HG03139 (cell line): ENCODE measurements around the gene CFAP43.

Experiments used
- ATAC-seq: cut with Tn5 transposase; IDR thresholded peaks from one replicate; pipeline ENCODE4 v1.9.1; 2021; ENCODE audit not compliant: unreplicated experiment

The CFAP43 gene, protein sequence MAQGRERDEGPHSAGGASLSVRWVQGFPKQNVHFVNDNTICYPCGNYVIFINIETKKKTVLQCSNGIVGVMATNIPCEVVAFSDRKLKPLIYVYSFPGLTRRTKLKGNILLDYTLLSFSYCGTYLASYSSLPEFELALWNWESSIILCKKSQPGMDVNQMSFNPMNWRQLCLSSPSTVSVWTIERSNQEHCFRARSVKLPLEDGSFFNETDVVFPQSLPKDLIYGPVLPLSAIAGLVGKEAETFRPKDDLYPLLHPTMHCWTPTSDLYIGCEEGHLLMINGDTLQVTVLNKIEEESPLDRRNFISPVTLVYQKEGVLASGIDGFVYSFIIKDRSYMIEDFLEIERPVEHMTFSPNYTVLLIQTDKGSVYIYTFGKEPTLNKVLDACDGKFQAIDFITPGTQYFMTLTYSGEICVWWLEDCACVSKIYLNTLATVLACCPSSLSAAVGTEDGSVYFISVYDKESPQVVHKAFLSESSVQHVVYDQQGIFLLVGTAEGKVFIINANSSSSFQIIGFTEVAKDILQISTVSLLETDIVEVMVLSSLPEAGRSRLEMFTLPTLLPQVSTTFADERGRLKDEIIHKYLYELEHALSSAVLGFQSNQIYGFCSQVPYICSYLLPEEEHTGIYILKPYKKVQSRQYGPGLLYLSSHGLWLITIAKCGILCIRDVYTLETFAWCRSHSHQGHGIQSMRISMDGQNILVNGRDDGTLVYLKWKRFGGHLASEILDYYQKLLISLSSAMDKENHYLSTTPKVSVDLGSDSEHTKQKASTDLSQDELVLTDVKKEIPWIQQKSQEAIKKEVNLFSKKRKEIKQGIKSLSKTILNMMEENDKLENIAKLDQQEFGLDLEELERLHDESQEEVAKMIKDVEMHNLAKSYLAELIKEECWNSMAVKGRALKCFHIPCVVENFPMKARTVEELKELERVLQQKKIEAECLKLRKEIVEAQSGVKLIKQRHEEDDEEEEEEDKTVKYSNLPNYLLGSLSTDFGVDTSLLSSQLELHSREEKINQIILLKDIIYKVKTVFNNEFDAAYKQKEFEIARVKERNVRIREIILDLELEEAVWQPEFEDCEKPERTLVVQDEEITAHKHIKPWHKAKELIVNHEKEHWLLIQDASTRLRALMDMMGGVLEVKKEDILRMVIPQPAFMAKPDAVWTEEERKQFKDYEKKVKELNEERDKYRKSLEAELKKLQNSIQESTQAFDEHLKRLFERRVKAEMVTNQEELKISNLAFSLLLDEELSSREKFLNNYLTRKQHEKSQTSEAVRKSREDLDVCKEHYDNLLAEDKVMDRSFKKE (N-terminal part only)

DNA sequence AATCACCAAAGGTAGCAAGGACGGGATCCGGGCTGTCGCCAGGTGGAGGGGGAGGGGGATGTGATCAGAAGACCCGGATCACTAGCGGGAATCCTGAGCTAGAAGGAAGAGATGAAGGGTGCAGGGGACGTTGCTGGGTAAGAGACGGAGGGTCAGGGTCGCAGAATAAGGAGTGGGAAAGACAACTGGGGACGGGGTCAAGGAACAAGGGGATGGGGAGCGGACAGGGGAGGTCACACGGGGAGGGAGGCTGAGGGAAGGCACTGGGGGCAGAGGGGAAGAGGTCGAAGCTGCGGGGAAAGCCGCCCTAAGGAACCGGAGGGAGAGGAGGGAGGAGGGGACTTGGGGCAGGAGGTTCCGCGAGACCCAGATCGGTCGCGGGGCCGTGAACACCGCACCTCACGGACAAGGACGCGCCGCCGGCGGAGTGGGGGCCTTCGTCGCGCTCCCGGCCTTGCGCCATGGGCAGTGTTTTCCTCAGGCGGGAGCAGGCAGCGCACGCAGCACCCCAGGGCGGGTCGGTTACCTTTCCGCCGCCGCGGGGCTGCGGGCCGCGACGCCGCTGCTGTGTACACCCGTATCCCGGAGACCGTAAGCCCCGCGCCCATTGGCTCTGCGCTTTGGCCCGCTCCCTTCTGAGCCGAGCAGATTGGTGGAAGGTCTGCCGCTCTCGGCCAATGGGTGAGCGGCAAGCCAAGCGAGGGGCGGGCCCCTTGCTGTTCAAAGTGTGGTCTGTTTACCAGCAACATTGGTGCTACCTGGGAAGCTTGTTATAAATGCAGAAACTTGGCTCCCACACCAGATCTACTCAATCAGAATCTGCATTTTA is at the start of gene CFAP43:
CFAP43 (minus strand) TSS at position 581 of the 829 bp plus-strand sequence; CDS start at position 463, 118 bp downstream.
- peak; percentile 100 for ATAC-seq

DNA sequence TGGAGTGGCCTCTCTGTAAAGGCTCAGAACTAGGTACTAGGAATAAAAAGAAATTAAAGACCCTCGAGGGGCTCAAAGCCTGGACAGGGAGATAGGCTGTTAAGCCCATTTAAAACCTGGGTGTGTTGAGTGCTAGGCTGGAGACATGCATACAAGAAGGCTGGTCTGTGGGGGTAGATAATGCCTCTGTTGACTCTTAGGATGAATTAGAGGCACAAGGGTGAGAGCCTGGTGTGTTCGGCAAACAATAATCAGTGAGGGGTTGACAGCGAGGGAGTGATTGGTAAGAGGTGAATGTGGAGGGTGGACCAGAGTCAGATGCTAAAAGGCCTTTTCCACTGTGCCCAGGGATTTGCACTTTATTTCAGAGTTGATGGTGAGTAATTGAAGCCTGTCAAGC is 49.5 kb upstream of the CFAP43 start:
- no peak for ATAC-seq

DNA sequence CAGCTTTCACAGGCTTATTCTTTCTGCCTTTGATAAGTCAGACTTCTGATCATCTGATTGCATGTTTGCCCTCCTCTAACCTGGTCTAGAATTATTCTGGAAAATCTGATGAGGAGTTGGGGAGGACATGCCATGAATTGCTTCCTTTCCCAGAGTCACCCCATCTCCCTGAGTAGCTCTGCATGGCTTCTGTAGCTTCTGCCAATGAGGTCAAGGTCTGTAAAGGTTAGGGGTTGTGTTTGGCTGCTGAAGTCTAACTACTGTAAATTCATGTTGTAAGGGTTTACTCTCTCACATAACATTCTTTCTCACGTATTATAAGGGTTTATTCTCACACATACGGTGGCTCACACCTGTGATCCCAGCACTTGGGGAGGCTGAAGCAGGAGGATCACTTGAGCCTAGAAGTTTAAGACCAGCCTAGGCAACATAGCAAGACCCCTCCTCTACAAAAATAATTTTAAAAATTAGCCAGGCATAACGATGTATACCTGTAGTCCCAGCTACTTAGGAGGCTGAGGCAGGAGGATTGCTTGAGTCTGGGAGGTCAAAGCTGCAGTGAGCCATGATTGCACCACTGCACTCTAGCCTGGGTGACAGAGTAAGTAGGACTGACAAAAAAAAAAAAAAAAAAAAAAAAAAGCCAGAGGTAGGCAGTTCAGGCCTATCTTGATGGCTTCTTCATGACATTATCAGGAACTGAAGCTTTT is 47.5 kb upstream of the CFAP43 start:
- no peak for ATAC-seq

DNA sequence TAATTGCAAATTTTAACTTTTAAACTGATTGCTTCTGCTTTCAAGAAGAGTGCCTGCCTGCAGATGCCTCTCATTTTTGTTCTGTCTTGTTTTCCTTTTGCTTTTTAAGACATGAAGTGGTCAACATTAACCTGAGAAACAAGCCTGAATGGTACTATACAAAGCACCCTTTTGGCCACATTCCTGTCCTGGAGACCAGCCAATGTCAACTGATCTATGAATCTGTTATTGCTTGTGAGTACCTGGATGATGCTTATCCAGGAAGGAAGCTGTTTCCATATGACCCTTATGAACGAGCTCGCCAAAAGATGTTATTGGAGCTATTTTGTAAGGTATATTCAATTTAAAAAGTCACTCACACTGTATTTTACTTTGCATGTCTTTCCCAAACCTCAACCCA is 45.6 kb upstream of the CFAP43 start:
- ATAC-seq = no peak

DNA sequence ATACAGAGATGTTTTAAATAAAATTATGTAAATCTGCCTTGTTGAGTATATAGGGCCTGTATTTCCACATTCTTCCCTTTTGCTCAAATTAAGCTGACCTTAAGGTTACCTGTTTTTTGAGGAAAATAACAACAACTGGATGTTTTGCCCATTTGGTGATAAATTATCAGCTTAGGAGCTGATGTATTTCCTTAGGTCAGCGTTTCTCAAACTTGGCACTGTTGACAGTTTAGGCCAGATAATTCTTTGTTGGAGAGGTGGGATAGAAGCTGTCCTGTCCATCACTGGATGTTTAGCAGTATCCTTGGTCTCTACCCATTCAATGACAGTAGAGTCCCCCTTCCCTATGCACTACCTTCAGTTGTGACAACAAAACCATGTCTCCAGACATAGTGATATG is 44.0 kb upstream of the CFAP43 start:
- no peak for ATAC-seq

DNA sequence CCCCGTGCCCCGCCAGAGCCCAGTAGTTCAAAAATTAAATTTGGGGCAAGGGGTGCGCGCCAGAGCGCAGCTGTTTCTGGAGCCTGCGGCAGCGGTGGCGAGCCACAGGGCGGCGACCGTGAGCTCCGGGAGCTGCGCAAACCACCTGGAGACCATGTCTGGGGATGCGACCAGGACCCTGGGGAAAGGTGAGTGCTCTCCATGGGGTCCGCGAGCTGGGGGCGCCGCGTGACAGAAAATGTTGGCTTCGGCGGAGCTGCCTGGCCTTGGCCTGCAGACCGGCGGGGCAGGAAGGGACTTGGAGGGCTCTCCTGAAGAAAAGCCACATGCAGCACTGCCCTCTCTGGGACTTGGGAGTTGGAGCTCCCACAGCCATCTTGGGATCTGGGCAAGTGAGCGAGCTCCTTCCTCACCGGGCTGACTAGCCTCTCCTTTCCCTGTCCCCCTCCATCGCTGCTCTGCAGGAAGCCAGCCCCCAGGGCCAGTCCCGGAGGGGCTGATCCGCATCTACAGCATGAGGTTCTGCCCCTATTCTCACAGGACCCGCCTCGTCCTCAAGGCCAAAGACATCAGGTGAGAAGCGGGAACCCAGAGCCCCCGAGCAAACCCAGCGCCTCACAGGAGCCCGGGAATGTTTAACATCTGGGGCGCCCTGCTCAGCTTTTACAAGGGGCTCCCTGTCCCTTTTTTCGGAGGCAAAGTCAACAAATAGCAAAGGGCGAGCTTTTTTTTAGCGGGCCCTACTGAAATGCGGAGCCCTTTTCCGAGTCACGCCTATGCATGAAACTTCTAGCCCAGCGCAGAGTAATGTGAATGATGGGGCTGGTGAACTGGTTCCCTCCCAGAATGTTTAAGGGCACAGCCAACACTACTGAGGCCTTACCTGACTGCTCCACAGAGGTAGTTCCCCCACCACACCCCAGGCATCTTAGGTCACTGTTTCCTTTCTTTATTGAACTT is 42.9 kb upstream of the CFAP43 start:
- ATAC-seq = no peak

DNA sequence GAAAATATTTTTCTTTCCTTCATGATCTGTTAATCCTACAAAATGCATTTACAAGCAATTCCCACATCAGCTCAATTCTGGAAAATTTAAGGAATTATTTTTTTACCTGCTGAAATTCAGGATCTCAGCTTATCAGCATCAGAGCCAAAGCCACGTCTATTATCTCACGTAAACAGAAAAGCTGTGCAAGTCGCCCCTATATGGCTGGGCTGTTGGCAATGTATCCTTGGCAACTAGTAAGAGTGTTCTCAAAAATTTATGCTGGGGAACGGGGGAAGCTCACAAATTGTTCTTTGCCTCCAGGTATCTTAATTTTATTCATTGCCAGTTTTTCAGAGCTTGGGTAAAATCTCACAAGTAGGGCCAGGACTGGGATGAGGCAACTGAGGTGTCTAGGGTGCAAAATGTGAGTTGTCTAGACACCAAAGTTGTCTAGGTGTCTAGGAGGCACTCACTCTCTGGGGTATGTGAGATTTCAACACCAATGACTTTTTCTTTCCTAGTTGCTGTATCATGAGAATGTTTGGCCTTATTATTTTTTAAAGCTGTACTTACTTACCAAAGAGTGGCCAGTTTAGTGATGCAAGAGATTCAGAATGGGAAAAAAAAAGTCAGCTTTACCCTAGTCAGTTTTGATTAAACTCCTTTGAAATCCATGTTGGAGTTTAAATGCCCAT is 41.9 kb upstream of the CFAP43 start:
- ATAC-seq = no peak

DNA sequence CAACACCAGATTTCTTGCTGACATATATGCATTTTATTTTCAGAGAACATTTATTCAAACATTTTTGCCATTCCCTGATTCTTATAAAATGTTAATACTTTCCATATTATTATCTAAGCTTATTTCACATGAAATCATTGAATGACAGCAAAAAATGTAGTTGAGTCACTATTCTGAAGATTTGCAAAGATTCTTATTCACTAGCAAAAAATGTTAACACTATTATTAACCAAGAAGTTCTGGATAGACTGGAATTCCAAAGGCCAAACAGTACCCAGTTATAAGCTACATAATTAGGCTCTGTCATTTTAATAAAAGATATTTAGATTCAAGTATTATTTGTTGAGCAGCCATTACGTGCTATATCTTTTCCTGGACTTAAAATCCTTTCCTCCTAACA is 41.1 kb upstream of the CFAP43 start:
- ATAC-seq = no peak

DNA sequence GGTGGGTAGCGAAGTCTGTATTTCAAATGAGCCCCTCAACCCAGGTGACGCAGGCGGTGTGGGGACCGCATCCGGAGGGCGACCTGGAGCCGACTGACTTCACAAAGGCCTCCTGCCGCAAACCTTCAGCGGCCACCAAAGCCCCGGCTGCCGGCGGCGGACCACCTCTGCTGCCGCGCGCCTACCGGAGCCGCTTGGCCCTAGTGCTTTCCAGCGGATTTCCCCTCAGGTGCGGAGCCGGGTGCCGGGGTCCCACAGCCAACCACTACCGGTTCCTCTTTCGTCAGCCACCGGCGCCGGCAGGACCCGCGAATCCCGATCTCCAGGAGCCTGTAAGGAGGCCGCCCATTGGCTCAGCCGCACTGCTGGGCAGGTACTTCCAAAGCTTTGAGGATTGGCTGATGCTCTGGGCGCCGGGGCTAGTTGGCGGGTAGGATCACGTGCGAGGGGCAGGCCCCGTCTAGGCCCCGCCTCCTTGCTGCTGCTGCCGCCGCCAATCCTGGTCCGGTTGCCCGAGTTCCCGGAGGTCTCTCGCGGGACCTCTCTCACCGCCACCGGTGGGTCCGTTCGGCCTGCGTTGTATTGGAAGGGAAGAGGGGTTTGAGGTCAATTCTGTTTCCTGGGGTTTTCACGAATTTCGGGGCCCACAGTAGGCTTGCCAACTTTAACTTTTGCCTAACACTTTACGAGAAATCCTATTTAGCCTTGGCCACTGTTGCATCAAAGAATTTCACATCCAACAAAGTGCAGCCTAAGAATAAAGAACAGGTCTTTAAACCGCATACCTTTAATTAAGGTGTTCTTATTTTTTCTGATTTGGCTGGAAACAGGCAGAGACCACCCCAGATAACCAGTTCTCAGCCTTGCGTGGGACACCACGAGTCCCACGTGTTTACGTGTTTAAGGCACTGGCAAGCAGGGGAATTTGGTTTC is 36.8 kb upstream of the CFAP43 start, which contains the start of gene GSTO2:
GSTO2 (plus strand) TSS at position 472 of the 933 bp plus-strand sequence. CDS start 5,732 bp downstream, outside the sequence.
- peak; percentile 100 for ATAC-seq

DNA sequence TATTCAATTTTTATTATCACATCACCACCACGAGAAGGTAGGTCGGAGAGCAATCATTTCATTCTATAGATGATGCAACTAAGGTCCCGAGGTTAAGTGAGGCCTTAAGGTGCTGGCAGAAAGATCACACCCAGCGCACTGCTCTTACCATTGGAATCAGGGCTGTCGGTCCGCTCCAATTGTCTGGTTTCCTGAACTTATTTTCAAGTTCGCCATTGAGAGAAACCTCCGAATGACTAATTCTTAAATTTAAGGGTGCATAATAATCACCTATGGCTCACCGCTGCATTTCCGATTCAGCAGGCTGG is 36.2 kb upstream of the CFAP43 start:
- ATAC-seq = no peak

DNA sequence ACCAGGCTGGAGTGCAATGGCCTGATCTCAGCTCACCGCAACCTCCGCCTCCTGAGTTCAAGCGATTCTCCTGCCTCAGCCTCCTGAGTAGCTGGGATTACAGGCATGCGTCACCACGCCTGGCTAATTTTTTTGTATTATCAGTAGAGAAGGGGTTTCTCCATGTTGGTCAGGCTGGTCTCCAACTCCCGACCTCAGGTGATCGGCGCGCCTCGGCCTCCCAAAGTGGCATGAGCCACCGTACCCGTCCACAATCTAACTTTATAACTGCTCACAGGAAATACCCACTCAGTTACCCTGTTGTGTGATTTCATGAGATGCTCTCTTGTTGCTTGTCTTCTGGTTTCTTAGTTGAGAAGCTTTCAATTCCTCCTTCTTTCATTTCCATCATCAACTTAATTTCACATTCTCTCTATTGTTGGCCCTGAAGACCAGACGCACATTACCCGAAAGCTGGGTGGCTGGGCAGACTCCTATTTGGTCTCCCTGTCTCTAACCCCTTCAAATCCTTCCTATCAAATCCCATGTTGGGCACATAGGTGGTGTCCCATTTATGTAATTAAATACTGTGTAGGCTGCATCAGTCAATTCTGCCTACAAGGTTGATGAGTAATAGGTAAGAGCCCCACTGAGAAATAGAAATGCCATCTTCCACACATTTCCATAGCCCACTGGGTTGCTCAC is 35.7 kb upstream of the CFAP43 start:
- ATAC-seq = no peak

DNA sequence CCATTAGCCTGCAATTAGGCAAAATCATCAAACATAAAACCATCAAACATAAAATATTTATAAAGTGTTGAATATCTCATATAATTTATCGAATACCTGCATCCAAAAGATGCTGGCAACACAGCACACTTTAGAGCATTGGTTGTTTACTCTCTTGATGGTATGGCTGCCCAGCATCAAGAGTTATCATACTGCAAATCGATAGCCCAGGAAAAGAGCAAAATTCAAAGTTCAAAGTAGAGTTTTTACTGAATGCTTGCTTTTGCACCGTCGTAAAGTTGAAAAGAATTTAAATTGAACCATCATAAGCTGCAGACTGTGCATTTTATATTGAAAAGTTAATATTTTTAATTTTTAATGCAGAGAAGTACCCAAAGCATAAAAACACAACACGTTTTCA is 32.6 kb upstream of the CFAP43 start:
- no peak for ATAC-seq

DNA sequence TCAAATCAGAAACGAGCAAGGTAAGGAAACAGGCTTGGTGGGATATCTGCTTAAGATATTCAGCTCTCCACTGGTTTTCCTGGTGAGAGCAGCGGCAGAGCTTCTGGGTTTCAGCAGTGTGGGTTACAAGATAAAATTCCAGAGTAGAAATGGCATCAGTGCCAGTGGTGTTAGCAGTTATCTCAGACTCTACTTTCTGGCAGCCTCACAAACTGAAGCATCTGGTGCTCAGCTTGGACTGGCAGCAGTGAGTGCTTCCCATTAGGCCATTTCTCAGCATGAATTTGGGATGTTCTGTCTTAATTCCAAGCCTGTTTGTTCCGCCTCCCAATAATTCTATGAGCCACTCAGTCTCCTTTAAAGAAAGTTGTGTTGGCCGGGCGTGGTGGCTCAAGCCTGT is 29.9 kb upstream of the CFAP43 start:
- no peak for ATAC-seq

DNA sequence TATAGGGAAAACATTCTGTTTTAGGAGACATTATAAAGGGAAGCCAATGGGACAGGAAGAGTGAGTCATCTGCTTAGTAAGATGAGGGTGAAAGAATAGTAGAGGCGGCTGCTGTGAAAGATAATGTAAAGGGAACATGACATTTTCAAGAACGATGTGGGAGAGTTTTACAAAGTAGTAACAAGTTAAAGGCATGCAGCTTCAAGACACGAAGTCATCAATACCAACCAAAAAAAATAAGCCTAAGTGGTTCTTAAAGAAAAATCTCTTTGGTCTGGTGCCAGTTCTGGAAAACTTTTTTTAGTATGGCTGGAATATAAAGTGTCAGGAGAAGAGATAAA is 28.6 kb upstream of the CFAP43 start:
- ATAC-seq = no peak

DNA sequence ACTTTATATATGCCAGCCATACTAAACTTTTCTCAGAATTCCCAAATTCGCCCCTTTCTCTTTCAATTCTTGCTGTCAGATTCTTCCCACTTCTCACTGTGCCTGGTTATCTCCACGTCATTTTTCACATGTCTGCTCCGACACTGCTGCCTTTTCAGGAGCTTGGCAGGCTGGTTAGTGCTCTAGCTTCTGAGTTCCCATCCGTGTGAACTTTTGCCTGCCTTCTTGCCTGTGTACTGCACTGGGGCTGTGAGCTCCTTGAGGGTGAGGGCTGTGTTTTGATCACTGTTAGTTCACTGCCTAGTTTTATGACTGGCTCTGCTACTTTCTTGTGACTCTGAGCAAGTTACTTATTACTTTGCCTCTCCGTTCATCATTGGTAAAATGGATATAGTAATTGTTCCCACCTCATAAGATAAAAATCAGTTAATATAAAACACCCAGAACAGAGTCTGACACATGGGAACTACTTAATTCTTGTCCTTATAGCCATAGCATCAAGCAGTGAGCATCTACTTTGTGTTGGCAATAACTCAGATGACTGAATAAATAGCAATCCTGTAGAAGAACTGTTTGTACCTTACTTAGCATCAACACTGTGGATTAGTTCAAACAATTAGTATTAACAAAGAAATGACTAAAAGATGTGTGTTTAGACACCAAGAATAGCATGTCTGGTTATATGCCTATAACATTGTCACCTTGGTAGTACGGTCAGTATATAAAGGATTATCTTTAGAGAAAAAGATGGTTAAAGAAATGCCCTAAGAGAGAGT is 28.0 kb upstream of the CFAP43 start:
- ATAC-seq = no peak

DNA sequence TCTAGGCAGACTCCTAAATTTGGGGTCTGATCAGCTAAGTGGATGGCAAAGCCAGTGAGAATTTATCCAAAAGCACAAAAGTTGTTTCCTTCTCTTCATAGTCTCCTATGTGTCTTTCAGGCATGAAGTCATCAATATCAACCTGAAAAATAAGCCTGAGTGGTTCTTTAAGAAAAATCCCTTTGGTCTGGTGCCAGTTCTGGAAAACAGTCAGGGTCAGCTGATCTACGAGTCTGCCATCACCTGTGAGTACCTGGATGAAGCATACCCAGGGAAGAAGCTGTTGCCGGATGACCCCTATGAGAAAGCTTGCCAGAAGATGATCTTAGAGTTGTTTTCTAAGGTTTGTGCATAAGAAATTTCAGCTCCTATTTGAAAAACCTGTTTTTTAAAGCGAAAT is 27.3 kb upstream of the CFAP43 start:
- ATAC-seq = no peak
